ENCODE results near the gene TNFSF15.

- TF ChIP-seq POLR2AphosphoS5 (IDR thresholded peaks at IDR 0.05): no peak
- TF ChIP-seq CTCF (IDR thresholded peaks at IDR 0.05): no peak
Measured at GRCh38 chr9:114735704-114736103, 70.1 kb downstream of the TNFSF15 start.
